HL-60 (cell line): ENCODE data around the gene SP3.

Experiments
- POLR2AphosphoS5 ChIP-seq: IDR thresholded peaks from 2 replicates; pipeline ENCODE4 v1.6.1; 2012; ENCODE audit warnings: low read depth
- TF ChIP-seq, protein P1 (sequence below): IDR thresholded peaks from one replicate; pipeline ENCODE4 v1.5.1; 2011; ENCODE audit warnings: low read length, control low read depth, inconsistent platforms; ENCODE audit not compliant: insufficient read depth

DNA sequence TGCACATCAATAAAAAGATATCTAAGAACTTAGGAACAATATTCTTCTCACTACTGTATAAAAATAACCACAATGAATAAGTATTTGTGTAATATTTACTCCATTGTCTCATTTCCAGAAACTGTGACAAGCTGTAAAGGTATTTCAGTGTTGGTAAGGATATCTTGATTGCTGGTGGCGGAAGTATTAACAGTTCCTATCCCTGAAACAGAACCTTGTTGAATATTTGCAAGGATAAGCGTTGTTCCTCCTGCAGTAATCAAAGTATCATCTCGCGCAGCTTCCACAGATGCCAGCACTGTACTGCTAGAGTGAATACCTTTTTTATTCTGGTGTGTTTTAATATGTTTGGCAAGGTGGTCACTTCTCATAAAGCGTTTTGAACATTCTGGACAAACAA, 55.3 kb downstream of the SP3 start:
- TF ChIP-seq, protein P1, sequence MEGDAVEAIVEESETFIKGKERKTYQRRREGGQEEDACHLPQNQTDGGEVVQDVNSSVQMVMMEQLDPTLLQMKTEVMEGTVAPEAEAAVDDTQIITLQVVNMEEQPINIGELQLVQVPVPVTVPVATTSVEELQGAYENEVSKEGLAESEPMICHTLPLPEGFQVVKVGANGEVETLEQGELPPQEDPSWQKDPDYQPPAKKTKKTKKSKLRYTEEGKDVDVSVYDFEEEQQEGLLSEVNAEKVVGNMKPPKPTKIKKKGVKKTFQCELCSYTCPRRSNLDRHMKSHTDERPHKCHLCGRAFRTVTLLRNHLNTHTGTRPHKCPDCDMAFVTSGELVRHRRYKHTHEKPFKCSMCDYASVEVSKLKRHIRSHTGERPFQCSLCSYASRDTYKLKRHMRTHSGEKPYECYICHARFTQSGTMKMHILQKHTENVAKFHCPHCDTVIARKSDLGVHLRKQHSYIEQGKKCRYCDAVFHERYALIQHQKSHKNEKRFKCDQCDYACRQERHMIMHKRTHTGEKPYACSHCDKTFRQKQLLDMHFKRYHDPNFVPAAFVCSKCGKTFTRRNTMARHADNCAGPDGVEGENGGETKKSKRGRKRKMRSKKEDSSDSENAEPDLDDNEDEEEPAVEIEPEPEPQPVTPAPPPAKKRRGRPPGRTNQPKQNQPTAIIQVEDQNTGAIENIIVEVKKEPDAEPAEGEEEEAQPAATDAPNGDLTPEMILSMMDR: no peak
- no peak for TF ChIP-seq POLR2AphosphoS5
